NCI-H2029 (cell line): ENCODE results near the gene KMT2E.
"Not testable (repeated sequence)": the region's sequence is repeated elsewhere in the genome, so short reads cannot be mapped to it uniquely, and the experiment has no call there.

ENCODE experiments used
- DNase-seq: peaks from one replicate; lab custom pipeline; 2025; lab: John Stamatoyannopoulos, UW

Gene KMT2E

DNA sequence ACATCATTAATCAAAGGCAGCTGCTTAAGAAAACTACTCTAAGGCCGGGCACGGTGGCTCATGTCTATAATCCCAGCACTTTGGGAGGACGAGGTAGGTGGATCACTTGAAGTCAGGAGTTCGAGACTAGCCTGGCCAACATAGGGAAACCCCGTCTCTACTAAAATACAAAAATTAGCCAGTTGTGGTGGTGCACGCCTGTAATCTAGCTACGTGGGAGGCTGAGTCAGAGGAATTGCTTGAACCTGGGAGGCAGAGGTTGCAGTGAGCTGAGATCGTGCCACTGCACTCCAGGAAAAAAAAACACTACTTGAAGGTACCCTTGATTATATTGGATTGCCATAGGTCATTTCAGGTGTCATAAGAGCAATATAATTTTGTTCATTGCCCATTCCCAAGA lies 14.9 kb downstream of the KMT2E start:
- not testable (repeated sequence) for DNase-seq

DNA sequence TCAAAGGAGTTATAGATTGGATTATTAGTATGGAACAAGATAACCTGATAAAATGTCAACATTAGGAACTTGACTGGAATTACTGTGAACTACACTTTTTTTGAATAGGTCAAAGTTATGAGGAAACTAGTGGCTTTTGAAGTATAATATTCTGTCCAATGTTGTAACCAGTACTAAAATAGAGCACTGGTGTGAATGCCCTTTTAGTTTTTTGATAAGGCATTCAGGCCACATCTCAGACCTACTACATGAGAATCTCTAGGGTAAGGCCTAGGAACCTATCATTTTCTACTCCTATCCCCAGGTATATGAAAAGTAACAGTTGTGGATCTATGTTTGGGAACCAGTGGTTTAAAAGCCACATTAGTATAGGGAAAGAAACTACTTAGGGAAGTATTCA lies 16.4 kb downstream of the KMT2E start:
- DNase-seq: no peak

DNA sequence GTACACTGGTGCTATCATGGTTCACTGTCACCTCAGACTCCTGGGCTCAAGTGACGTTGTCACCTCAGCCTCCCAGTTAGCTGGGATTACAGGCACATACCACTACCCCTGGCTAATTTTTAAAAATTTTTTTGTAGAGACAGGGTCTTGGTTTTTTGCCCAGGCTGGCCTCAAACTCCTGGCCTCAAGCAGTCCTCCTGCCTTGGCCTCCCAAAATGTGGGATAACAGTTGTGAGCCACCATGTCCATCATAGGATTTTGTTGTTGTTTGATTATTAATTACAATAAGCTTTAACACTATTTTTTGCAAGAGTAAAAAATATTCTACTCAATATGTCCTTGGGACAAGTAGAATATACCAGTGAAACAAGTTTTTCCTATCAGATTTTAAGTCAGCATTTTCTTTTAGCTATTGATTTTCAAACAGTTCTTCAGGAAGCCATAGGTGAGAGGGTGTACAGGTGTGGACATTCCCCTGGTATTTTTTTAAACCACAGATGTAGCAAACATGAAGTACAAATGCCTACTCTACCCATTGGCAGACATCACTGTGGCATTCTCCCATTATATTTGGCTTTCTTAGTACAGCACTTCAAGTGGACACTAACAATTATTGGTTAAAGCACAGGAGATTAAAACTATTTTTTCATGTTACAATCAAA lies 18.7 kb downstream of the KMT2E start:
- no peak for DNase-seq

GRCh38 chr7:105035349-105035748 lies 21.3 kb downstream of the KMT2E start:
- no peak for DNase-seq

DNA sequence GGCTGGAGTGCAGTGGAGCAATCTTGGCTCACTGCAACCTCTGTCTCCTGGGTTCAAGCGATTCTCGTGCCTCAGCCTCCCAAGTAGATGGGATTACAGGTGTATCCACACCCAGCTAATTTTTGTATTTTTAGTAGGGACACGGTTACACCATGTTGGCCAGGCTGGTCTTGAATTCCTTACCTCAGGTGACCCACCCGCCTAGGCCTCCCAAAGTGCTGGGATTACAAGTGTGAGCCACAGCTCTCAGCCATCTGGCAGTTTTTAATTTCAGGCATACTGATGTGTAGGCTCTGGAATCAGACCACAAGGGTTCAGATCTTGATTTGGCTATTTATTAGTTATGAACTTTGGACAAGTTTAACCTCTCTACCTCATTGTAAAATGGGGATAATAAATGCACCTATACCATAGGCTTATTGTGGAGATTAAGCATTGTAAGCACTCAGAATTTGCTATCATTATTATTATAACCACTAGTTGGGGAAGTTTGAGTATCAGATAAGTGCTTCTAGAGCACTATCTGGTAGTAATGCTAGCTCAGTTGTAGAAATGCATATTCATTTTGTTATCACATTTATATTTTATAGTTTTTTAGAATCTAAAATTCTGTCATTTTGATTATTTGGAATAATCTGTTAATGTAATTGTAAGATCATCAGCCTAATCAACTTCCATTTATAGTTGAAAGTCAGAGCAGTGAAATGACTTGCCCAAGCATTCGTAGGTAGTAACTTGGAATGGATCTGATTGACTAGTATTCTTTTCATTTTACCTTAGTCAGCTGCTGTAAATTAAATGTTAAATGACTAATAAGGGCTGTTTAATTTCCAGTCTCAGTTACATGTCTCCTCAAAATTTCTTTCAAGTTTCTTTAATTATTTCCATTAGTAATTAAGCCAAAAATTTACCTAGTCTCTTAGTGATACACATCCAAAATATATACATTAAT lies 22.5 kb downstream of the KMT2E start:
- DNase-seq: no peak

DNA sequence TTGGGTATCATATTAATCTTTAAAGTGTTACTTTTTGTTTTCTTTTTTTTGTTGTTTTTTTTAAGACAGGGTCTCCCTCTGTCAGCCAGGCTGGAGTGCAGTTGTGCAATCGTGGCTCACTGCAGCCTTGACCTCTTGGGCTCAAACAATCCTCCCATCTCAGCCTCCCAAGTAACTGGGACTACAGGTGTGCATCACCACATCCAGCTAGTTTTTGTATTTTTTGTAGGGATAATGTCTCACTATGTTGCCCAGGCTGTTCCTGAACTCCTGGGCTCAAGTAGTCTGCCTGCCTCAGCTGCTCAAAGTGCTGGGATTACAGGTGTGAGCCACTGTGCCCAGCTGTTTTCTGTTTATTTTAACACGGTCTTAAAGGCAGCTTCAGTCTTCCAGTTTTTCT lies 23.3 kb downstream of the KMT2E start:
- no peak for DNase-seq

- no peak for DNase-seq
These were observed 30.6 kb downstream of the KMT2E start for GRCh38 chr7:105044449-105045070.

GRCh38 chr7:105046414-105046813 lies 32.4 kb downstream of the KMT2E start:
- no peak for DNase-seq

GRCh38 chr7:105047932-105048331 lies 33.9 kb downstream of the KMT2E start:
- DNase-seq: no peak

DNA sequence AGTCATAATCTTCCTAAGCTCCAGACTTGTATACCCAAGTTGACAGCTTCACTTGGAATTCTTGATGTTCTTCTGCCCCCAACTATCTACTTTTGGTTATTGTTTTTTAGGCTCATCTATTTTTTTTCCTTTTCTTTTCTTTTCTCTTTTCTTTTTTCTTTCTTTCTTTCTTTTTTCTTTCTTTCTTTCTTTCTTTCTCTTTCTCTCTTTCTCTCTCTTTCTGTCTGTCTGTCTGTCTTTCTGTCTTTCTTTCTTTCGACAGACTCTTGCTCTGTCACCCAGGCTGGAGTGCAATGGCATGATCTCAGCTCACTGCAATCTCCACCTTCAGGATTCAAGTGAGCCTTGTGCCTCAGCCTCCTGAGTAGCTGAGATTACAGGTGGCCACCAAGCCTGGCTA lies 36.5 kb downstream of the KMT2E start:
- DNase-seq: no peak

DNA sequence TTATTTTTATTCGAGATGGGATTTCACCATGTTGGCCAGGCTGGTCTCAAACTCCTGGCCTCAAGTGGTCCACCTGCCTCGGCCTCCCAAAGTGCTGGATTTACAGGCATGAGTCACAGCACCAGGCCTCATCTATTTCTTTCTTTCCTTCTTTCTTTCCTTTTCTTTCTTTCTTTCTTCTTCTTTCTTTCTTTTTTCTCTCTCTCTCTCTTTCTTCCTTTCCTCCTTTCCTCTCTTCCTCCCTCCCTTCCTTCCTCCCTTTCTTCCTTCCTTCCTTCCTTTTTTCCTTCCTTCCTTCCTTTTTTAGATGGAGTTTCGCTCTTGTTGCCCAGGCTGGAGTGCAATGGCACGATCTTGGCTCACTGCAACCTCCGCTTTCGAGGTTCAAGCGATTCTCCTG lies 36.9 kb downstream of the KMT2E start:
- not testable (repeated sequence) for DNase-seq

GRCh38 chr7:105055084-105055483 lies 41.1 kb downstream of the KMT2E start:
- no peak for DNase-seq

DNA sequence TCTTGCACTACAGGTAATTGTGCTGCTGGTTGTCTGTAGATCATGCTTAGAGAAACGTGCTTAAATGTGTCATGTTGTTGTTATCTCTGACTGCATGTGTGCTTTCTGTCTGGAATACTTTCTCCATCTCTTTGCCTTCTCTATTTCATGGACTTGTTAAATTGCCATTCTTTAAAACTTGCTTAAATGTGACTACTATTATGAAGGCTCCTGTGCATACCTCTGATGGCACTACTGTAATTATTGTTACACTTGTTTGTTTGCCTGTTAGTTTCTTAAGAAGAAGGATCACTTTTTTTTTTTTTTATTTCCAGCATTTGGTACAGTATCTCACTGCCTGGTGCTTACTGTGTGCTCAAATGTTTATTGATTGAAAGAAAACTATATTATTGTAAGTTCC lies 41.6 kb downstream of the KMT2E start:
- no peak for DNase-seq

- DNase-seq: no peak
These were observed 43.5 kb downstream of the KMT2E start for GRCh38 chr7:105057472-105057871.

DNA sequence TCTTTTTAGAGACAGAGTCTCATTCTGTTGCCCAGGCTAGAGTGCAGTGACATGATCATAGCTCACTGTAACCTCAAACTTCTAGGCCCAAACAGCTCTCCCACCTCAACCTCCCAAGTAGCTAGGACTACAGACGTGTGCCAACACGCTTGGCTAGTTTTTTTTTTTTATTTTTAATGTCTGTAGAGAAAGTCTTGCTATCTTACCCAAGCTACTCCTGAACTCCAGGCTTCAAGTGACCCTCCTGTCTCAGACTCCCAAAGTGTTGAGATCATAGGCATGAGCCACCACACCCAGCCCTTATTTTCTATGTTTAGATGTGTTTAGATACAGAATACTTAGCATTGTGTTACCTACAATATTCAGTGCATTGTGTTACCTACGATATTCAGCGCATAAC lies 46.4 kb downstream of the KMT2E start:
- no peak for DNase-seq

DNA sequence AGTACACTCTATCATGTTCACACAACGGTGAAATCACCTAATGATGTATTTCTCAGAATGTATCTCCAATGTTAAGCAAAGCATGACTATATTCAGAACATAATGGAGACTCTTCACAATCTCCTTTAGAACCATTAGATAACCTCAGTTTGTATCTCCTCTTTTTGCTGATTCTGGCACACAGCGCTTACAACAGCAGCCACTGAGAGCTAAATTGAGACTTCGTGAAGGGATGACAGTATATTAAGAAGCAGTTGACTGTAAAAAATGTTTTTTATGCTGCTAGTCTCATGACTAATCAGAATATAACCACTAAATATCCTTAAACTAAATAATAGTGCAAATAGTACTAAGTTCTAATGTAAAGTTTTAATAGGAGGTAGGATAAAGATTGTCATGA lies 46.9 kb downstream of the KMT2E start:
- DNase-seq: no peak

- no peak for DNase-seq
These were observed 51.1 kb downstream of the KMT2E start for GRCh38 chr7:105065104-105065503.

DNA sequence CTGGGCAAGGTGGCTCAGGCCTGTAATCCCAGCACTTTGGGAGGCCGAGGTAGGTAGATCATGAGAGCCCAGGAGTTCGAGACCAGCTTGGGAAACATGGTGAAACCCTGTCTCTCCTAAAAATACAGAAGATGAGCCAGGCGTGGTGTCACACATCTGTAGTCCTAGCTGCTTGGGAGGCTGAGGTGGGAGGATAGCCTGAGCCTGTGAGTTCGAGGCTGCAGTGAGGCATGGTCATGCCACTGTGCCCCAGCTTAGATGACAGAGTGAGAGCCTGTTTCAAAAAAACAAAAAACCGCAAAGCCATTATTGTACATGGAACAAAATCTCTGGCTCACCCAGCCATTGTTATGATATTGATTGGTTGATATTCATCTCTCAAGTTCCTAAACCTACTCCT lies 53.7 kb downstream of the KMT2E start:
- no peak for DNase-seq

DNA sequence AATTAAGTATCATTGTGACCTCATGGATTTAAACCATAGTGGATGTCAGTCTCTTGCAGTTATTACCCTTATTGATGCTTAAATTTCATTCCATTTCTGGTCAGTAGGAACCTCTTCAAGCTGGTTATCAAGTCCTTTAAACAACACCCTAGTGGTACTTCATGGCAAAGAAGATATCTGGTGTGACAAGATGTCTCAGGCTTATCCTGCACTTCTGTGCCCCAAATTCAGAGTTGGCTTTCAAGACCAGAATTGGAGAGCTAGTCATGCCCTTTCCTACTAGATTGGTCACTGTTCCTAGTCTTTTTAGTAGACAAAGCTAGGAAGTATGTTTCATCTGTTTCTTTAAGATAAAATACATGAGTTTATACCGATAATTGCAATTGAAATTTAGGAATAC lies 54.9 kb downstream of the KMT2E start:
- DNase-seq: no peak

DNA sequence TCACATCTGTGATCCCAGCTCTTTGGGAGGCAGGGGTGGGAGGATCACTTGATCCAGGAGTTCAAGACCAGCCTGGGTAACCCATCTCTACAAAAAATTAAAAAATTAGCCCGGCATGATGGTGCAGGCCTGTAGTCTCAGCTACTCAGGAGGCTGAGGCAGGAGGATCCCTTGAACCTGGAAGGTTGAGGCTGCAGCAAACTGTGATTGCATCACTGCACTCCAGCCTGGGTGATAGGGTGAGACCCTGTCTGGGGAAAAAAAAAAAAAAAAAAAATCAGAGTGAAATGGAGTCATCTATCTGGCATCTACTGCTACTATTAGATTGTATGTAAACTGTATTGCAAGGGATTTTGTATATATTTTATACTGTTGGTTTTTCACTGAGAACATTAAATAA lies 59.1 kb downstream of the KMT2E start:
- DNase-seq: no peak

- DNase-seq: no peak
These were observed 65.3 kb downstream of the KMT2E start for GRCh38 chr7:105079348-105079747.

DNA sequence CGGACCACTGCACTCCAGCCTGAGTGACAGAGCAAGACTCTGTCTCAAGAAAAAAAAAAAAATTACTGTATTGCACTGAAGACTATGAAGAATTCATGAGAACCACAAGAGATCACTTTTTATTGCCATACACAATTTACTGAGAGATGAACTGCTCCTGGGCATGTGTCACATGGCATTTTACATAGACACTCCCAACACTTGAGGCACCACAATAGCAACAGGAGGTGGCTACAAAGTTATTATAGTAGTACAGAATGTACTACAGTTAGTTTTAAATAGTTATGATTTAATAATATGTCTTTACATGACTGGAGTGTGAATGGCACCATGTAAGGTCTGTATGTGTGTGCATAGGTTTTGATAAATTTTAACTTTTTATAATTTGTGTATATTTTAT lies 70.6 kb downstream of the KMT2E start:
- DNase-seq: no peak

- no peak for DNase-seq
These were observed 72.8 kb downstream of the KMT2E start for GRCh38 chr7:105086850-105087249.
